CD4-positive, alpha-beta memory T cell (primary cell): ENCODE measurements around the gene TOMM5. TPM values are rescaled to one million over a fixed set of nuclear protein-coding genes. Genes with fewer than 3 reads are reported as not detected.

Experiments
- CTCF ChIA-PET: fragments of 350-600 bp; sonication (Branson Sonifier 250); formaldehyde crosslinking; loops from one replicate; lab custom pipeline; 2021; ENCODE audit warnings: inconsistent platforms; ENCODE audit not compliant: partially characterized antibody; lab: Charles Lee
- POLR2A ChIA-PET: fragments of 350-600 bp; sonication (Branson Sonifier 250); formaldehyde crosslinking; loops from one replicate; lab custom pipeline; 2021; ENCODE audit not compliant: partially characterized antibody; lab: Charles Lee
- DNase-seq, 5 donors: peaks; one replicate each; pipeline versions ENCODE4 v3.0.0 to v3.0.0-alpha.2; 2020 to 2022; ENCODE audit warnings: mixed read lengths in 1 of 5
- H3K27ac ChIP-seq: one replicate; pipeline ENCODE4 v1.7.0; 2013; ENCODE audit warnings: low read depth, low read length
- H3K27me3 ChIP-seq: 2 replicates; pipeline ENCODE4 v1.7.0; 2013; ENCODE audit warnings: mild to moderate bottlenecking, low read length, moderate library complexity; ENCODE audit not compliant: insufficient read depth
- H3K36me3 ChIP-seq: 2 replicates; pipeline ENCODE4 v1.7.0; 2013; ENCODE audit warnings: mild to moderate bottlenecking, low read length, moderate library complexity; ENCODE audit not compliant: insufficient read depth
- H3K4me1 ChIP-seq: 2 replicates; pipeline ENCODE4 v1.7.0; 2013; ENCODE audit warnings: mild to moderate bottlenecking, low read length, moderate library complexity; ENCODE audit not compliant: insufficient read depth
- H3K4me3 ChIP-seq, 2 donors: one replicate each; pipeline ENCODE4 v1.7.0; 2013; ENCODE audit warnings: low read length in 2 of 2, mild to moderate bottlenecking in 1 of 2
- H3K9me3 ChIP-seq, 2 donors: one replicate each; pipeline ENCODE4 v1.7.0; 2013; ENCODE audit warnings: low read length in 2 of 2, control low read depth in 1 of 2; ENCODE audit not compliant: control insufficient read depth in 1 of 2
- H3K27ac Mint-ChIP-seq, 7 donors: one replicate each; pipeline ENCODE4 v1.8.0; 2020 to 2021; ENCODE audit warnings: mixed read lengths in 7 of 7, mild to moderate bottlenecking in 6 of 7, inconsistent platforms in 3 of 7, moderate library complexity in 3 of 7
- H3K27me3 Mint-ChIP-seq, 2 donors: one replicate each; pipeline ENCODE4 v1.8.0; 2020 to 2021; ENCODE audit warnings: mixed read lengths in 2 of 2
- H3K36me3 Mint-ChIP-seq, 2 donors: one replicate each; pipeline ENCODE4 v1.8.0; 2020 to 2021; ENCODE audit warnings: mixed read lengths in 2 of 2, inconsistent platforms in 1 of 2, mild to moderate bottlenecking in 1 of 2
- H3K4me1 Mint-ChIP-seq, 4 donors: one replicate each; pipeline ENCODE4 v1.8.0; 2020 to 2021; ENCODE audit warnings: mixed read lengths in 4 of 4, mild to moderate bottlenecking in 1 of 4
- H3K4me3 Mint-ChIP-seq, 8 donors: one replicate each; pipeline ENCODE4 v1.8.0; 2020 to 2021; ENCODE audit warnings: mixed read lengths in 8 of 8, mild to moderate bottlenecking in 7 of 8, moderate library complexity in 6 of 8, inconsistent platforms in 3 of 8
- H3K9me3 Mint-ChIP-seq, 8 donors: one replicate each; pipeline ENCODE4 v1.8.0; 2020 to 2021; ENCODE audit warnings: mixed read lengths in 8 of 8, mild to moderate bottlenecking in 5 of 8, inconsistent platforms in 3 of 8, moderate library complexity in 1 of 8
- intact Hi-C: fragments of 100-400 bp; cut with micrococcal nuclease; formaldehyde crosslinking; loops from one replicate; pipeline ENCODE4 v1.15.1; 2023
- polyA plus RNA-seq, 2 donors: library from polyadenylated mRNA; unstranded; fragments of 300-500 nt; fragmentation: Illumina TruSeq; gene quantifications; one replicate each; pipeline ENCODE4 v1.2.3, GENCODE V29; 2021
- total RNA-seq, 2 experiments: library from RNA; stranded (reverse); gene quantifications; one replicate each; pipeline ENCODE4 v1.2.3, GENCODE V29; 2021

The TOMM5 gene
- total and polyA plus RNA-seq, 4 experiments from 2014 or later, result 48.2 to 226 (median 126) TPM

GRCh38 chr9:37635808-37636207 is 43.4 kb upstream of the TOMM5 start:
- Histone ChIP-seq H3K9me3 (no peaks in the 10 kb centered on the region), H3K27me3 (no peaks in the 10 kb centered on the region), H3K4me1 (no peaks in the 10 kb centered on the region), H3K4me3 (no peak overlapping the region), H3K36me3 (no peaks in the 10 kb centered on the region), H3K27ac (no peak overlapping the region)
- Mint-ChIP-seq H3K4me3 (no peak overlapping the region), H3K27ac (no peak overlapping the region), H3K27me3 (peaks cover 8 to 11% of the 10 kb centered on the region in 2 donors), H3K4me1 (no peaks in the 10 kb centered on the region), H3K36me3 (no peaks in the 10 kb centered on the region), H3K9me3 (no peaks in the 10 kb centered on the region)
- ChIA-PET CTCF (no interaction called here), POLR2A (no interaction called here)
- intact Hi-C loops, result no loop called here
- DNase-seq, result no peak

- no peak overlapping the region for H3K4me3 Mint-ChIP-seq
- H3K27me3 ChIP-seq, result no peaks in the 10 kb centered on the region
- no peaks in the 10 kb centered on the region for H3K36me3 Mint-ChIP-seq
- intact Hi-C loops, result no loop called here
- no peaks in the 10 kb centered on the region for H3K36me3 ChIP-seq
- H3K27ac Mint-ChIP-seq, result no peak overlapping the region
- no peaks in the 10 kb centered on the region for H3K9me3 ChIP-seq
- no peak overlapping the region for H3K27ac ChIP-seq
- ChIA-PET CTCF (no interaction called here), POLR2A (no interaction called here)
- H3K4me3 ChIP-seq, result no peak overlapping the region
- H3K9me3 Mint-ChIP-seq, result no peaks in the 10 kb centered on the region
- H3K27me3 Mint-ChIP-seq, result peaks cover 5 to 6% of the 10 kb centered on the region in 2 donors
- H3K4me1 ChIP-seq, result no peaks in the 10 kb centered on the region
- no peaks in the 10 kb centered on the region for H3K4me1 Mint-ChIP-seq
- DNase-seq, result no peak
These were observed 40.1 kb upstream of the TOMM5 start for GRCh38 chr9:37632479-37632878.

DNA sequence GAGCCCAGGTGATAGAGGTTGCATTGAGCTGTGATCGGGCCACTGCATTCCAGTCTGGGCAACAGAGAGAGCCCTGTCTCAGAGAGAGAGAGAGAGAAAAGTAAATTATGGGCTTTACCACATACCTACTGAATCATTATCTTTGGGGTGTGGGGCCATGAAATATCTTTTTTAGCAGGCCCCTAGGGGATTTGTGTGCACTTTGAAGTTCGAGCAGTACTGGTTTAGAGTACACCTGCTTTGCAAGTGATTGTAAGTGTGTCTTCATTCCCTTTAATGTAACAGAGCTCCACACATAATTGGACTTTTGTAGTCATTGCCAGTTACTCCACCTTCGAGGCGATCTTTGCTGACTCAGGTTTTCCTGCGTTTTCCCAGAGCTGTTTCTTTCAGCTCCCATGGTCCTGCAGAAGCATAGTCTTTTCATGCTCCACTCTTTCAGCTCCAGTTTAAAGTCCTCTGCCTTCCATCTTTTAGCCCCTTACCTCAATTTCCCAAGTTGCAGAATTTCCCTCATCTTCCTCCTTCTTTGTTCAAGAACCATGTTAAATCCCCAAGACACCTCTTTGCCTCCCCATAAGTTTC is 34.4 kb upstream of the TOMM5 start:
- peaks cover 2% of the 10 kb centered on the region in 2 donors for H3K27me3 Mint-ChIP-seq
- ChIA-PET POLR2A (no interaction called here), CTCF (no interaction called here)
- no peaks in the 10 kb centered on the region for H3K36me3 Mint-ChIP-seq
- no peaks in the 10 kb centered on the region for H3K9me3 Mint-ChIP-seq
- H3K27ac Mint-ChIP-seq, result peak overlapping the region in 1 of 7 donors; percentile 1
- intact Hi-C loops, result no loop called here
- H3K4me1 Mint-ChIP-seq, result no peaks in the 10 kb centered on the region
- H3K4me3 Mint-ChIP-seq, result no peak overlapping the region
- no peak overlapping the region for H3K4me3 ChIP-seq
- H3K27me3 ChIP-seq, result no peaks in the 10 kb centered on the region
- DNase-seq, result no peak
- no peaks in the 10 kb centered on the region for H3K9me3 ChIP-seq
- no peaks in the 10 kb centered on the region for H3K4me1 ChIP-seq
- no peaks in the 10 kb centered on the region for H3K36me3 ChIP-seq
- no peak overlapping the region for H3K27ac ChIP-seq

DNA sequence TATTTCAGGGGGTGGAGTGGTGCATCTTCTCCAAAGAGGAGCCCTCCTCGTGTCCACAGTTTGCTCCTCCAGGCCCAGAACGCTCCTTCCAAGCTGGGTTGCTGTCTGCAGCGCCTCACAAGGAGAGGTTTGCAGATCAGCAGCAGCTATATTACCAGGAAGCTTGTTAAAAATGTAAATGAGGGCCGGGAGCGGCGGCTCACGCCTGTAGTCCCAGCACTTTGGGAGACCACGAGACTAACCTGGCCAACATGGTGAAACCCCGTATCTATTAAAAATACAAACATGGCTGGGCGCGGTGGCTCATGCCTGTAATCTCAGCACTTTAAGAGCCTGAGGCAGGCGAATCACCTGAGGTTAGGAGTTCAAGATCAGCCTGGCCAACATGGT is 33.4 kb upstream of the TOMM5 start:
- DNase-seq, result no peak
- H3K4me1 ChIP-seq, result no peaks in the 10 kb centered on the region
- H3K27me3 ChIP-seq, result no peaks in the 10 kb centered on the region
- no peaks in the 10 kb centered on the region for H3K9me3 ChIP-seq
- H3K4me3 Mint-ChIP-seq, result no peak overlapping the region
- H3K36me3 Mint-ChIP-seq, result no peaks in the 10 kb centered on the region
- H3K9me3 Mint-ChIP-seq, result no peaks in the 10 kb centered on the region
- H3K4me3 ChIP-seq, result no peak overlapping the region
- H3K36me3 ChIP-seq, result no peaks in the 10 kb centered on the region
- no peak overlapping the region for H3K27ac Mint-ChIP-seq
- H3K4me1 Mint-ChIP-seq, result no peaks in the 10 kb centered on the region
- ChIA-PET CTCF (interaction anchor here (0.6 kb wide), 1 partner anchor 845 kb away, joined by 4 read pairs; no protein-coding TSS in a partner anchor), POLR2A (no interaction called here)
- H3K27ac ChIP-seq, result no peak overlapping the region
- H3K27me3 Mint-ChIP-seq, result peaks cover 2% of the 10 kb centered on the region in 2 donors
- intact Hi-C loops, result no loop called here

DNA sequence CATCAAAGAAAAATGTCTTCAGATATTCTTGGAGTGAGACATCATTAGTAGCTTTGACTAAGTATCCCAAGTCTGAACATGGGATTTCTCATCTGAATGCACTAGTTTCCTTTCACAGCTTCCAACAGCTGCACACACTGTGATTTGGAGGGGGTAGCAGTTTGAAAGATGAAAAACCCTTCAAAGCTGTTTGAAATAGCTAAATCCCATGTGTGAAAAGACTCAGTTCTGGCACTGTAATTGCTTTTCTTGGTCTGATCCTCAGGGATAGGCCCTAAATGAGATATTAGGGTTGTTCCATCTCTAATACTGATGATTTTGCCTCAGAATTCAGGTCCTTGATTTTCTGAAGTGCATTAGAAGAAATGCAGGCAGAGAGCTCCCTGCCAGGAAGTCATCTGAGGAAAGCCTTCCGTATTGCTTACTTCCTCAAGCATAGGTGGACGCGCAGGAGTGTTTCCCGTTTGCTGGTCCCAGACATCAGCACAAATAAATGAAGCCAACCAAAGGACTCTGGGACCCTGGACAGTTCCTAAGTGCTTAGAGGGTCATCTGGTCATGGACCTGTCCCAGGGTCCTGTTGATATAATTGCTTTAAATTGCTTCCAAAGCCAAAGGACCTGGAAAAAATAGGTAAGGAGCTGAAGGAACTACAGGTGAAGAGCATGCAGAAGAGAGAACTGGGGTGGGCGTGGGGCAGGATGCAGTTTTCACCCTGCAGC is 32.8 kb upstream of the TOMM5 start:
- Mint-ChIP-seq H3K27ac (no peak overlapping the region), H3K4me3 (no peak overlapping the region), H3K36me3 (no peaks in the 10 kb centered on the region), H3K4me1 (no peaks in the 10 kb centered on the region), H3K27me3 (peaks cover 2 to 3% of the 10 kb centered on the region in 2 donors), H3K9me3 (no peaks in the 10 kb centered on the region)
- CTCF ChIA-PET, result no interaction called here
- H3K9me3 ChIP-seq, result no peaks in the 10 kb centered on the region
- H3K4me3 ChIP-seq, result no peak overlapping the region
- POLR2A ChIA-PET, result no interaction called here
- H3K36me3 ChIP-seq, result no peaks in the 10 kb centered on the region
- intact Hi-C loops, result no loop called here
- no peaks in the 10 kb centered on the region for H3K27me3 ChIP-seq
- DNase-seq, result no peak
- no peak overlapping the region for H3K27ac ChIP-seq
- H3K4me1 ChIP-seq, result no peaks in the 10 kb centered on the region

DNA sequence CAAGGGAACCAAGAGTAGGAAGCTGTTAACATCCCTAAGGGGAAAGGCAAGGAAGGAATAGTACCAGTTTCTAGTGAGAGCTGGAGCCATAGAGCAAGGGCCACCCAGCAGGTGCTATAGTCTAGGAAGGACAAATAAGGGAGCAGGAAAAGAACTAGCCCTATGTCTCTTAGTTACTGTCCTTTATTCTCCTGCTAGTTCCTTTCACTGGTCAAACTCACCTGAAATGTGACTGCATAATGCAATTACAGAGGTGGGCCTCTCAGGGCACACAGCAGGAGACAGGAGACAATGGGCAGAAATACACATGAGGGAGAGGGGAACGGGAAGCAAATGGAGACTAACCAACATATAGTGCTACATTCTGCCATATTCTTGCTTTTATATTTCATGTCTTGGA is 31.7 kb upstream of the TOMM5 start:
- Mint-ChIP-seq H3K9me3 (no peaks in the 10 kb centered on the region), H3K4me1 (no peaks in the 10 kb centered on the region), H3K27ac (no peak overlapping the region), H3K36me3 (no peaks in the 10 kb centered on the region), H3K4me3 (no peak overlapping the region), H3K27me3 (peaks cover 2 to 3% of the 10 kb centered on the region in 2 donors)
- intact Hi-C loops, result no loop called here
- ChIA-PET CTCF (no interaction called here), POLR2A (no interaction called here)
- DNase-seq, result no peak
- Histone ChIP-seq H3K4me1 (no peaks in the 10 kb centered on the region), H3K27me3 (no peaks in the 10 kb centered on the region), H3K4me3 (no peak overlapping the region), H3K36me3 (no peaks in the 10 kb centered on the region), H3K9me3 (no peaks in the 10 kb centered on the region), H3K27ac (no peak overlapping the region)

DNA sequence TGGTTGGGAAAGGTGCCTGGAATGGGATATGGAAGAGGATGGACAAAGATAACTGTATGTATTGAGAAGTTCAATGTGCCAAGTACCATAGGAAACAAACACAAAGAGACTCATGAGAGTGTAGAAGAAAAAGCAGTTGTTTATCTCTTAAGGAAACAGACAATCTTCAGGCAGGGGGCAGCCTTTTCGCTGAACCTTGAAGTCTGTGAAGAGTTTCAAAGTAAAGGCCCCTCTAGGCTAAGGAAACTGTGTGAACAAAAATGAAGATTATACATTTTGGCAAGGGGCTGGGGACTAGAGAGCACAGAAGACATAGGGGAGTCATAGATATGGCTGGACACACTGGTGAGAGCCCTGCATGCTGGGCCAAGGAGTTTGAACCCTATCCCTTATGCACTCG is 30.9 kb upstream of the TOMM5 start:
- Histone ChIP-seq H3K9me3 (no peaks in the 10 kb centered on the region), H3K27me3 (no peaks in the 10 kb centered on the region), H3K4me1 (no peaks in the 10 kb centered on the region), H3K4me3 (no peak overlapping the region), H3K27ac (no peak overlapping the region), H3K36me3 (no peaks in the 10 kb centered on the region)
- intact Hi-C loops, result no loop called here
- Mint-ChIP-seq H3K4me1 (no peaks in the 10 kb centered on the region), H3K27ac (no peak overlapping the region), H3K36me3 (no peaks in the 10 kb centered on the region), H3K27me3 (peaks cover 2 to 3% of the 10 kb centered on the region in 2 donors), H3K4me3 (no peak overlapping the region), H3K9me3 (no peaks in the 10 kb centered on the region)
- DNase-seq, result no peak
- ChIA-PET CTCF (no interaction called here), POLR2A (no interaction called here)
